CD14-positive monocyte (primary cell): ENCODE measurements around the gene STIL. TPM values are rescaled to one million over a fixed set of nuclear protein-coding genes. Genes with fewer than 3 reads are reported as not detected.

Experiments
- DNase-seq, 3 donors: peaks; one replicate each; pipeline ENCODE4 v3.0.0-alpha.2; 2011 to 2022
- H2AFZ ChIP-seq: 2 replicates; pipeline ENCODE4 v1.6.0; 2012; ENCODE audit warnings: mild to moderate bottlenecking, low read depth, low read length, inconsistent platforms; ENCODE audit not compliant: insufficient read depth, poor library complexity, severe bottlenecking
- H3K27ac ChIP-seq, 2 donors: 1 replicate in 1 of 2; 2 replicates in 1 of 2; pipeline ENCODE4 v1.5.1; 2012 to 2013; ENCODE audit warnings: low read length in 2 of 2, control low read depth in 1 of 2, inconsistent platforms in 1 of 2, low read depth in 1 of 2, mild to moderate bottlenecking in 1 of 2
- H3K27me3 ChIP-seq, 2 donors: one replicate each; pipeline versions ENCODE4 v1.6.0 to v1.6.1; 2011 to 2013; ENCODE audit warnings: low read length in 2 of 2; ENCODE audit not compliant: control insufficient read depth in 2 of 2, insufficient read depth in 2 of 2
- H3K36me3 ChIP-seq, 2 donors: replicated peaks in 1 of 2; 1 replicate in 1 of 2; 2 replicates in 1 of 2; pipeline versions ENCODE4 v1.5.1 to v1.6.1; 2012 to 2013; ENCODE audit warnings: low read length in 2 of 2, control low read depth in 1 of 2, inconsistent platforms in 1 of 2, mild to moderate bottlenecking in 1 of 2; ENCODE audit not compliant: insufficient read depth in 2 of 2, control insufficient read depth in 1 of 2
- H3K4me1 ChIP-seq, 2 donors: 1 replicate in 1 of 2; 2 replicates in 1 of 2; pipeline versions ENCODE4 v1.5.1 to v1.6.1; 2012 to 2013; ENCODE audit warnings: low read length in 2 of 2, control low read depth in 1 of 2, inconsistent platforms in 1 of 2, mild to moderate bottlenecking in 1 of 2, moderate library complexity in 1 of 2; ENCODE audit not compliant: insufficient read depth in 2 of 2, control insufficient read depth in 1 of 2
- H3K4me2 ChIP-seq: replicated peaks from 2 replicates; pipeline ENCODE3; 2012; ENCODE audit warnings: low read length, moderate library complexity, mild to moderate bottlenecking; ENCODE audit not compliant: poor library complexity, severe bottlenecking; ENCODE audit errors: extremely low read depth
- H3K4me3 ChIP-seq, 3 experiments: fragments of 200-600 bp in 1 of 3; sonication (generic) in 1 of 3; replicated peaks in 1 of 3; 1 replicate in 2 of 3; 2 replicates in 1 of 3; pipeline ENCODE4 v1.5.1; 2011 to 2013; ENCODE audit warnings: low read length in 3 of 3, mild to moderate bottlenecking in 3 of 3, control low read depth in 2 of 3, low read depth in 2 of 3, inconsistent platforms in 1 of 3, moderate library complexity in 1 of 3
- H3K79me2 ChIP-seq: 2 replicates; pipeline ENCODE4 v1.6.0; 2012; ENCODE audit warnings: mild to moderate bottlenecking, control low read depth, inconsistent platforms, low read length, moderate library complexity; ENCODE audit not compliant: insufficient read depth
- H3K9ac ChIP-seq: 2 replicates; pipeline ENCODE4 v1.6.0; 2017; ENCODE audit warnings: low read length, mild to moderate bottlenecking; ENCODE audit not compliant: insufficient read depth, poor library complexity, severe bottlenecking
- H3K9me3 ChIP-seq, 2 donors: replicated peaks in 1 of 2; 1 replicate in 1 of 2; 2 replicates in 1 of 2; pipeline versions ENCODE4 v1.5.1 to v1.6.1; 2012 to 2013; ENCODE audit warnings: low read length in 2 of 2, control low read depth in 1 of 2; ENCODE audit not compliant: control insufficient read depth in 1 of 2, insufficient read depth in 1 of 2
- H4K20me1 ChIP-seq: 2 replicates; pipeline ENCODE4 v1.6.0; 2012; ENCODE audit warnings: mild to moderate bottlenecking, low read length, control low read depth, moderate library complexity; ENCODE audit not compliant: insufficient read depth
- H3K27ac Mint-ChIP-seq, 7 donors: one replicate each; pipeline ENCODE4 v1.8.0; 2020; ENCODE audit warnings: mild to moderate bottlenecking in 7 of 7, mixed read lengths in 7 of 7, moderate library complexity in 6 of 7, inconsistent platforms in 2 of 7
- H3K27me3 Mint-ChIP-seq, 3 donors: one replicate each; pipeline ENCODE4 v1.8.0; 2021 to 2022; ENCODE audit warnings: low read depth in 3 of 3, mild to moderate bottlenecking in 3 of 3, mixed read lengths in 3 of 3, moderate library complexity in 3 of 3, inconsistent platforms in 1 of 3
- H3K36me3 Mint-ChIP-seq, 2 donors: one replicate each; pipeline ENCODE4 v1.8.0; 2020; ENCODE audit warnings: mixed read lengths in 2 of 2, inconsistent platforms in 1 of 2, mild to moderate bottlenecking in 1 of 2
- H3K4me1 Mint-ChIP-seq: one replicate; pipeline ENCODE4 v1.8.0; 2020; ENCODE audit warnings: mild to moderate bottlenecking, mixed read lengths
- H3K4me3 Mint-ChIP-seq, 2 donors: one replicate each; pipeline ENCODE4 v1.8.0; 2020; ENCODE audit warnings: mild to moderate bottlenecking in 2 of 2, mixed read lengths in 2 of 2, moderate library complexity in 1 of 2
- H3K9me3 Mint-ChIP-seq, 7 donors: one replicate each; pipeline ENCODE4 v1.8.0; 2020 to 2022; ENCODE audit warnings: mixed read lengths in 7 of 7, mild to moderate bottlenecking in 6 of 7, moderate library complexity in 6 of 7, inconsistent platforms in 2 of 7
- CTCF ChIP-seq: fragments of 200-600 bp; IDR thresholded peaks from one replicate; pipeline ENCODE4 v1.8.0; 2022; ENCODE audit warnings: antibody characterized with exemption, mild to moderate bottlenecking
- WGBS: methylation state at CpG from one replicate; pipeline ENCODE4 v1.1.5; 2013; ENCODE audit warnings: missing lambda C conversion rate; ENCODE audit not compliant: insufficient coverage; 5-methylcytosine and 5-hydroxymethylcytosine counted together
- intact Hi-C, 2 donors: fragments of 100-400 bp; cut with micrococcal nuclease; formaldehyde crosslinking; loops; one replicate each; pipeline versions ENCODE4 v1.15.0 to v1.15.1; 2023
- polyA minus RNA-seq: library from RNA; depleted of rRNA, polyadenylated mRNA; stranded (reverse); fragments of >200 nt; gene quantifications from 2 replicates; pipeline ENCODE4 v1.2.3, GENCODE V29; 2012
- polyA plus RNA-seq, 3 donors: library from polyadenylated mRNA; depleted of rRNA in 1 of 3; unstranded in 2 of 3; stranded (reverse) in 1 of 3; fragments of 300-500 nt in 2 of 3; fragments of >200 nt in 1 of 3; fragmentation: Illumina TruSeq in 2 of 3; gene quantifications; 1 replicate in 2 of 3; 2 replicates in 1 of 3; pipeline ENCODE4 v1.2.3, GENCODE V29; 2012 to 2021
- total RNA-seq, 12 experiments: library from RNA in 1 of 12; stranded (reverse) in 1 of 12; fragments of 120-200 nt in 1 of 12; gene quantifications; one replicate each; pipeline ENCODE4 v1.2.4 and lab custom pipeline; 2013 to 2026; ENCODE audit warnings: mixed read lengths in 6 of 12, inconsistent platforms in 1 of 12

STIL gene
- total RNA-seq (2013) = 3.8 TPM
- polyA plus RNA-seq = under 1 TPM; 0.16 to 0.31 (median 0.27) TPM
- 2.1 and 3.1 TPM in 2 replicates for polyA minus RNA-seq
- 5.7 to 28.5 (median 8.0) reads per million in 11 experiments for total RNA-seq (lab: John Stamatoyannopoulos, UW)

- no peaks in the 10 kb centered on the region for H3K9me3 ChIP-seq
- peaks cover 11% of the 10 kb centered on the region for H3K4me1 Mint-ChIP-seq
- peak; percentile 97 to 99 (median 99) for DNase-seq
- peaks cover 0 to 2% (median 0%) of the 10 kb centered on the region in 7 donors for H3K9me3 Mint-ChIP-seq
- H4K20me1 ChIP-seq = no peaks in the 10 kb centered on the region
- peaks cover 9 to 10% of the 10 kb centered on the region in 2 donors for H3K36me3 ChIP-seq
- H3K4me2 ChIP-seq = peak within 1 kb of the TSS; percentile 100
- no peaks in the 10 kb centered on the region for H3K27me3 ChIP-seq
- H3K9ac ChIP-seq = peak within 1 kb of the TSS; percentile 71
- H3K36me3 Mint-ChIP-seq = peaks cover 5 to 10% of the 10 kb centered on the region in 2 donors
- no peaks in the 10 kb centered on the region for H3K27me3 Mint-ChIP-seq
- under 1% methylated on average over 42 of the region's 54 CpGs for whole genome bisulfite sequencing
- H2AFZ ChIP-seq = peak within 1 kb of the TSS; percentile 100
- H3K4me3 ChIP-seq = peak within 1 kb of the TSS; percentile 65 to 100 (median 90)
- intact Hi-C loops = loop anchor here in 1 of 2 donors (2.0 kb wide), 1 partner anchor 19 kb away; the partner anchor contains the start of gene CMPK1
- peak within 1 kb of the TSS; percentile 96 to 98 for H3K4me3 Mint-ChIP-seq
- peaks cover 49% of the 10 kb centered on the region for H3K79me2 ChIP-seq
- H3K4me1 ChIP-seq = peaks cover 11 to 12% of the 10 kb centered on the region in 2 donors
- TF ChIP-seq CTCF = no peak
- peak within 1 kb of the TSS; percentile 95 to 98 (median 98) for H3K27ac Mint-ChIP-seq
- H3K27ac ChIP-seq = peak within 1 kb of the TSS; percentile 68 to 86
Measured at GRCh38 chr1:47313915-47314664, at the start of gene STIL. TSS of gene STIL (minus strand) at chr1:47314147. CDS start at chr1:47310319, 3,828 bp downstream.

GRCh38 chr1:47362828-47363227 lies 48.9 kb upstream of the STIL start:
- H3K4me1 Mint-ChIP-seq = no peaks in the 10 kb centered on the region
- Histone ChIP-seq H2AFZ (no peak overlapping the region), H3K27ac (no peak overlapping the region), H3K4me3 (no peak overlapping the region), H3K9ac (no peak overlapping the region), H3K9me3 (no peaks in the 10 kb centered on the region), H3K4me1 (no peaks in the 10 kb centered on the region), H3K79me2 (peaks cover 32% of the 10 kb centered on the region), H3K4me2 (no peak overlapping the region), H3K27me3 (no peaks in the 10 kb centered on the region), H4K20me1 (peaks cover 45% of the 10 kb centered on the region), H3K36me3 (no peaks in the 10 kb centered on the region)
- no peak for DNase-seq
- TF ChIP-seq CTCF = no peak
- intact Hi-C loops = no loop called here
- no peak overlapping the region for H3K27ac Mint-ChIP-seq
- peaks cover 2 to 8% of the 10 kb centered on the region in 2 donors for H3K36me3 Mint-ChIP-seq
- H3K9me3 Mint-ChIP-seq = peaks cover 0 to 1% (median 0%) of the 10 kb centered on the region in 7 donors
- H3K27me3 Mint-ChIP-seq = no peaks in the 10 kb centered on the region
- WGBS = no CpG with 5 or more reads among the region's 1 CpG
- no peak overlapping the region for H3K4me3 Mint-ChIP-seq
